MV-4-11 (cell line): ENCODE measurements around the gene MGAT1.
A peak's percentile ranks its signal among the peaks of the same experiment; 100 is the strongest.
"Not testable (repeated sequence)": the region's sequence is repeated elsewhere in the genome, so short reads cannot be mapped to it uniquely, and the experiment has no call there.

Experiments
- DNase-seq: peaks from one replicate; lab custom pipeline; 2025; lab: John Stamatoyannopoulos, UW

MGAT1 gene

GRCh38 chr5:180802325-180803180 is at the start of gene MGAT1:
TSS of gene MGAT1 (minus strand) at chr5:180802806. CDS start at chr5:180792971, 9,835 bp downstream.
- peak; percentile 74 for DNase-seq

- no peak for DNase-seq
These were observed 48.0 kb upstream of the MGAT1 start for GRCh38 chr5:180850434-180851078.

- DNase-seq, result no peak
These were observed 47.2 kb upstream of the MGAT1 start for GRCh38 chr5:180849827-180850226.

GRCh38 chr5:180848878-180849277 is 46.3 kb upstream of the MGAT1 start:
- DNase-seq, result no peak

- no peak for DNase-seq
These were observed 45.7 kb upstream of the MGAT1 start for GRCh38 chr5:180848265-180848664.

GRCh38 chr5:180847026-180847425 is 44.4 kb upstream of the MGAT1 start:
- no peak for DNase-seq

- no peak for DNase-seq
These were observed 42.3 kb upstream of the MGAT1 start for GRCh38 chr5:180844858-180845257.

- DNase-seq, result no peak
These were observed 41.8 kb upstream of the MGAT1 start for GRCh38 chr5:180844432-180844831.

- DNase-seq, result no peak
These were observed 37.3 kb upstream of the MGAT1 start for GRCh38 chr5:180839935-180840334.

- DNase-seq, result no peak
These were observed 36.6 kb upstream of the MGAT1 start for GRCh38 chr5:180839227-180839626.

GRCh38 chr5:180837478-180837877 is 34.9 kb upstream of the MGAT1 start:
- no peak for DNase-seq

GRCh38 chr5:180832638-180833068 is 30.0 kb upstream of the MGAT1 start:
- DNase-seq, result no peak

- peak; percentile 59 for DNase-seq
These were observed 28.8 kb upstream of the MGAT1 start for GRCh38 chr5:180831139-180832093.

GRCh38 chr5:180830253-180831138 is 27.9 kb upstream of the MGAT1 start:
- peak; percentile 26 for DNase-seq

GRCh38 chr5:180829726-180830125 is 27.1 kb upstream of the MGAT1 start:
- no peak for DNase-seq

- DNase-seq, result peak; percentile 18
These were observed 26.3 kb upstream of the MGAT1 start for GRCh38 chr5:180828756-180829531.

- DNase-seq, result not testable (repeated sequence)
These were observed 24.8 kb upstream of the MGAT1 start for GRCh38 chr5:180827374-180827773.

- no peak for DNase-seq
These were observed 23.3 kb upstream of the MGAT1 start for GRCh38 chr5:180825768-180826525.

- no peak for DNase-seq
These were observed 22.2 kb upstream of the MGAT1 start for GRCh38 chr5:180824630-180825476.
